Activated B cell treated with CpG ODN at 0.5 μM for 24 hours (primary cell): ENCODE results near the gene HMX3. TPM values are rescaled to one million over a fixed set of nuclear protein-coding genes. Genes with fewer than 3 reads are reported as not detected.

Experiments used
- ATAC-seq: fragments of 200-7000 bp; cut with Tn5 transposase; one replicate; pipeline ENCODE4 v1.10.0; 2021; ENCODE audit warnings: low read depth, mild to moderate bottlenecking, moderate library complexity
- CTCF ChIA-PET: fragments of 350-600 bp; sonication (Branson Sonifier 250); formaldehyde crosslinking; loops from one replicate; lab custom pipeline; 2021; ENCODE audit warnings: antibody characterized with exemption; lab: Charles Lee
- POLR2A ChIA-PET: fragments of 350-600 bp; sonication (Branson Sonifier 250); formaldehyde crosslinking; loops from one replicate; lab custom pipeline; 2021; ENCODE audit warnings: antibody characterized with exemption; lab: Charles Lee
- DNase-seq: peaks from one replicate; pipeline ENCODE4 v3.0.0; 2022
- H3K27ac Mint-ChIP-seq: one replicate; pipeline ENCODE4 v1.8.0; 2020; ENCODE audit warnings: mixed read lengths
- H3K27me3 Mint-ChIP-seq: one replicate; pipeline ENCODE4 v1.8.0; 2021; ENCODE audit warnings: mixed read lengths
- H3K36me3 Mint-ChIP-seq: one replicate; pipeline ENCODE4 v1.8.0; 2021; ENCODE audit warnings: low read depth, mixed read lengths
- H3K4me1 Mint-ChIP-seq: one replicate; pipeline ENCODE4 v1.8.0; 2021; ENCODE audit warnings: mixed read lengths
- H3K4me3 Mint-ChIP-seq: one replicate; pipeline ENCODE4 v1.8.0; 2020; ENCODE audit warnings: mild to moderate bottlenecking, mixed read lengths
- H3K9me3 Mint-ChIP-seq: one replicate; pipeline ENCODE4 v1.8.0; 2020; ENCODE audit warnings: mixed read lengths
- CTCF ChIP-seq: fragments of 200-600 bp; IDR thresholded peaks from one replicate; pipeline ENCODE4 v1.8.0; 2022; ENCODE audit warnings: antibody characterized with exemption, mild to moderate bottlenecking
- intact Hi-C: fragments of 100-400 bp; cut with micrococcal nuclease; formaldehyde crosslinking; loops from one replicate; pipeline ENCODE4 v1.15.1; 2024
- total RNA-seq: library from RNA; stranded (reverse); gene quantifications from 2 replicates; pipeline ENCODE4 v1.2.3, GENCODE V29; 2022

Gene HMX3
- total RNA-seq, 1 donor from 2014 or later = not detected

GRCh38 chr10:123126246-123126645, 9.5 kb upstream of the HMX3 start:
- no peak overlapping the region for H3K27ac Mint-ChIP-seq
- no peaks in the 10 kb centered on the region for H3K4me1 Mint-ChIP-seq
- H3K4me3 Mint-ChIP-seq = no peak overlapping the region

GRCh38 chr10:123129618-123130271, 6.0 kb upstream of the HMX3 start:
- intact Hi-C loops = no loop called here
- no peak for DNase-seq
- H3K27me3 Mint-ChIP-seq = peaks cover 80% of the 10 kb centered on the region
- peaks cover 1% of the 10 kb centered on the region for H3K36me3 Mint-ChIP-seq
- no peak overlapping the region for H3K27ac Mint-ChIP-seq
- peaks cover 6% of the 10 kb centered on the region for H3K9me3 Mint-ChIP-seq
- no peak for ATAC-seq
- peaks cover 25% of the 10 kb centered on the region for H3K4me1 Mint-ChIP-seq
- ChIA-PET POLR2A (no interaction called here), CTCF (no interaction called here)
- no peak for TF ChIP-seq CTCF
- no peak overlapping the region for H3K4me3 Mint-ChIP-seq

More at GRCh38 chr10:123126246-123126645, 9.5 kb upstream of the HMX3 start:
- POLR2A ChIA-PET = no interaction called here
- Mint-ChIP-seq H3K9me3 (peaks cover 6% of the 10 kb centered on the region), H3K36me3 (no peaks in the 10 kb centered on the region), H3K27me3 (peaks cover 74% of the 10 kb centered on the region)
- intact Hi-C loops = no loop called here
- DNase-seq (no peak), ATAC-seq (no peak)
- CTCF ChIA-PET = no interaction called here
- no peak for TF ChIP-seq CTCF

- H3K4me1 Mint-ChIP-seq = peaks cover 34% of the 10 kb centered on the region
- CTCF ChIA-PET = interaction anchor here (1.0 to 2.4 kb wide), 13 partner anchors 10 to 862 kb away, joined by 3 to 13 read pairs (median 4); partner anchors contain the start of gene BUB3
- H3K27me3 Mint-ChIP-seq = peaks cover 69% of the 10 kb centered on the region
- ATAC-seq (peak; percentile 76), DNase-seq (peak; percentile 65)
- H3K4me3 Mint-ChIP-seq = peak overlapping the region; percentile 66
- peak; percentile 26 for TF ChIP-seq CTCF
- H3K9me3 Mint-ChIP-seq = peaks cover 6% of the 10 kb centered on the region
- peaks cover 1% of the 10 kb centered on the region for H3K36me3 Mint-ChIP-seq
- POLR2A ChIA-PET = interaction anchor here (0.6 to 2.1 kb wide), 2 partner anchors 21 to 124 kb away, joined by 8 read pairs; partner anchors contain the start of genes ACADSB, BUB3 and IKZF5
- intact Hi-C loops = loop anchor here (1.0 to 2.0 kb wide), 5 partner anchors 18 to 834 kb away; no protein-coding TSS in a partner anchor
- peak overlapping the region; percentile 71 for H3K27ac Mint-ChIP-seq
Observed at GRCh38 chr10:123132576-123133477, 2.9 kb upstream of the HMX3 start.

- no peaks in the 10 kb centered on the region for H3K9me3 Mint-ChIP-seq
Observed at GRCh38 chr10:123133541-123134342, 2.0 kb upstream of the HMX3 start.

More at GRCh38 chr10:123133541-123134342, 2.0 kb upstream of the HMX3 start:
- peak overlapping the region; percentile 63 for H3K27ac Mint-ChIP-seq
- intact Hi-C loops = loop anchor here (1.0 to 2.0 kb wide), 5 partner anchors 18 to 833 kb away; no protein-coding TSS in a partner anchor
- CTCF ChIA-PET = interaction anchor here (0.9 to 2.4 kb wide), 12 partner anchors 11 to 429 kb away, joined by 3 to 13 read pairs (median 4); partner anchors contain the start of gene BUB3
- peaks cover 36% of the 10 kb centered on the region for H3K4me1 Mint-ChIP-seq
- TF ChIP-seq CTCF = no peak
- DNase-seq (no peak), ATAC-seq (no peak)
- peaks cover 1% of the 10 kb centered on the region for H3K36me3 Mint-ChIP-seq
- H3K27me3 Mint-ChIP-seq = peaks cover 65% of the 10 kb centered on the region
- POLR2A ChIA-PET = interaction anchor here (1.2 to 2.1 kb wide), 2 partner anchors 12 to 20 kb away, joined by 3 to 8 read pairs; partner anchors contain the start of gene BUB3
- peak overlapping the region; percentile 66 for H3K4me3 Mint-ChIP-seq
